IMR-90 (cell line): ENCODE data around the gene LCE1B. TPM values are rescaled to one million over a fixed set of nuclear protein-coding genes. Genes with fewer than 3 reads are reported as not detected.

Experiments
- ATAC-seq: fragments of 200-7000 bp; cut with Tn5 transposase; 2 replicates; pipeline ENCODE4 v1.9.1; 2020; ENCODE audit warnings: low read depth, mild to moderate bottlenecking, moderate library complexity
- BruUV-seq: library from RNA; stranded (reverse); fragments of 400-500 nt; replicated peaks from 2 replicates; lab custom pipeline; 2021; lab: Mats Ljungman, UMichigan
- CTCF ChIA-PET: fragments of 300-600 bp; formaldehyde crosslinking; extraction: SDS; loops from one replicate; lab custom pipeline; 2021; ENCODE audit warnings: antibody characterized with exemption; lab: Yijun Ruan, JAX
- POLR2A ChIA-PET: fragments of 300-600 bp; sonication (Branson Sonifier 250); formaldehyde crosslinking; loops from one replicate; lab custom pipeline; 2022; ENCODE audit warnings: antibody characterized with exemption; ENCODE audit not compliant: unreplicated experiment; lab: Charles Lee
- DNase-seq: peaks from one replicate; pipeline ENCODE4 v3.0.0; 2013
- H2AFZ ChIP-seq: replicated peaks from 2 replicates; pipeline ENCODE3; 2013; ENCODE audit warnings: low read length, mild to moderate bottlenecking; ENCODE audit not compliant: poor library complexity
- H2AK5ac ChIP-seq: 2 replicates; pipeline ENCODE4 v1.6.1; 2013; ENCODE audit warnings: low read depth, low read length, inconsistent platforms
- H2AK9ac ChIP-seq: replicated peaks from 2 replicates; pipeline ENCODE3; 2013; ENCODE audit warnings: mild to moderate bottlenecking, low read depth, low read length, moderate library complexity; ENCODE audit not compliant: poor library complexity
- H2BK120ac ChIP-seq: 2 replicates; pipeline ENCODE4 v1.6.1; 2013; ENCODE audit warnings: low read depth, low read length, inconsistent platforms
- H2BK15ac ChIP-seq: 3 replicates; pipeline ENCODE4 v1.6.1; 2013; ENCODE audit warnings: low read depth, low read length, inconsistent platforms
- H2BK20ac ChIP-seq: 2 replicates; pipeline ENCODE4 v1.6.1; 2013; ENCODE audit warnings: low read depth, mild to moderate bottlenecking, inconsistent platforms, low read length, moderate library complexity
- H2BK5ac ChIP-seq: 2 replicates; pipeline ENCODE4 v1.6.1; 2013; ENCODE audit warnings: mild to moderate bottlenecking, low read depth, low read length, inconsistent platforms; ENCODE audit not compliant: poor library complexity, severe bottlenecking
- H3K14ac ChIP-seq: replicated peaks from 2 replicates; pipeline ENCODE4 v1.6.1; 2013; ENCODE audit warnings: low read depth, low read length, inconsistent platforms
- H3K18ac ChIP-seq: 2 replicates; pipeline ENCODE4 v1.6.1; 2013; ENCODE audit warnings: low read depth, low read length, control low read depth
- H3K23ac ChIP-seq: 2 replicates; pipeline ENCODE4 v1.6.1; 2013; ENCODE audit warnings: low read depth, low read length, inconsistent platforms
- H3K27ac ChIP-seq: 2 replicates; pipeline ENCODE4 v1.5.1; 2013; ENCODE audit warnings: mild to moderate bottlenecking, control low read depth, low read length; ENCODE audit not compliant: insufficient read depth
- H3K27me3 ChIP-seq: 2 replicates; pipeline ENCODE4 v1.6.1; 2013; ENCODE audit warnings: low read length; ENCODE audit not compliant: control insufficient read depth, insufficient read depth
- H3K36me3 ChIP-seq: 2 replicates; pipeline ENCODE4 v1.6.1; 2013; ENCODE audit warnings: low read length, mixed read lengths; ENCODE audit not compliant: control insufficient read depth, insufficient read depth
- H3K4ac ChIP-seq: 2 replicates; pipeline ENCODE4 v1.6.1; 2013; ENCODE audit warnings: low read depth, low read length, inconsistent platforms
- H3K4me1 ChIP-seq: 2 replicates; pipeline ENCODE4 v1.6.1; 2013; ENCODE audit warnings: low read length, mixed read lengths; ENCODE audit not compliant: control insufficient read depth, insufficient read depth
- H3K4me2 ChIP-seq: 2 replicates; pipeline ENCODE4 v1.6.1; 2013; ENCODE audit warnings: low read depth, mild to moderate bottlenecking, control low read depth, low read length, moderate library complexity
- H3K4me3 ChIP-seq: 2 replicates; pipeline ENCODE4 v1.5.1; 2013; ENCODE audit warnings: low read depth, mild to moderate bottlenecking, control low read depth, low read length, moderate library complexity; ENCODE audit not compliant: insufficient read depth
- H3K56ac ChIP-seq: 2 replicates; pipeline ENCODE4 v1.6.1; 2013; ENCODE audit warnings: low read length, inconsistent platforms; ENCODE audit not compliant: insufficient read depth; ENCODE audit errors: extremely low read depth
- H3K79me1 ChIP-seq, 2 experiments: 2 replicates each; pipeline ENCODE4 v1.6.1; 2013; ENCODE audit warnings: low read length in 2 of 2, inconsistent platforms in 1 of 2, low read depth in 1 of 2
- H3K9ac ChIP-seq: 2 replicates; pipeline ENCODE4 v1.6.1; 2013; ENCODE audit warnings: low read depth, low read length, control low read depth
- H3K9me1 ChIP-seq: 2 replicates; pipeline ENCODE4 v1.6.1; 2013; ENCODE audit warnings: low read length, inconsistent platforms; ENCODE audit not compliant: insufficient read depth
- H3K9me3 ChIP-seq: 2 replicates; pipeline ENCODE4 v1.6.1; 2013; ENCODE audit warnings: low read length; ENCODE audit not compliant: control insufficient read depth, insufficient read depth
- H4K20me1 ChIP-seq: 2 replicates; pipeline ENCODE4 v1.6.1; 2013; ENCODE audit warnings: low read length, inconsistent platforms; ENCODE audit not compliant: insufficient read depth
- H4K5ac ChIP-seq: 2 replicates; pipeline ENCODE4 v1.6.1; 2013; ENCODE audit warnings: mild to moderate bottlenecking, low read depth, low read length, control low read depth
- H4K8ac ChIP-seq, 2 experiments: 2 replicates each; pipeline ENCODE4 v1.6.1; 2013; ENCODE audit warnings: low read depth in 2 of 2, low read length in 2 of 2, control low read depth in 1 of 2, inconsistent platforms in 1 of 2
- H4K91ac ChIP-seq: 2 replicates; pipeline ENCODE4 v1.6.1; 2013; ENCODE audit warnings: low read depth, low read length, inconsistent platforms; ENCODE audit not compliant: insufficient read depth
- BHLHE40 ChIP-seq: fragments of 150-350 bp; IDR thresholded peaks from 2 replicates; pipeline ENCODE4 v1.6.1; 2016; ENCODE audit warnings: mild to moderate bottlenecking, low read depth, low read length
- CEBPB ChIP-seq: IDR thresholded peaks from 2 replicates; pipeline ENCODE4 v1.6.1; 2012; ENCODE audit warnings: low read depth, low read length, improper control_type of control experiment
- CHD1 ChIP-seq: IDR thresholded peaks from 2 replicates; pipeline ENCODE4 v1.6.1; 2012; ENCODE audit warnings: low read depth, low read length, improper control_type of control experiment
- CTCF ChIP-seq: conservative IDR thresholded peaks from 2 replicates; pipeline ENCODE4 v1.5.1; 2012; ENCODE audit warnings: mild to moderate bottlenecking, low read depth, low read length, improper control_type of control experiment
- ELK1 ChIP-seq: fragments of 150-350 bp; IDR thresholded peaks from 2 replicates; pipeline ENCODE4 v1.6.1; 2016; ENCODE audit warnings: low read depth, mild to moderate bottlenecking, low read length, moderate library complexity, borderline replicate concordance
- FOS ChIP-seq: fragments of 150-350 bp; IDR thresholded peaks from 2 replicates; pipeline ENCODE4 v1.6.1; 2016; ENCODE audit warnings: low read depth, low read length
- MAFK ChIP-seq: IDR thresholded peaks from 2 replicates; pipeline ENCODE4 v1.6.1; 2012; ENCODE audit warnings: low read depth, low read length, improper control_type of control experiment
- MAZ ChIP-seq: IDR thresholded peaks from 2 replicates; pipeline ENCODE4 v1.6.1; 2012; ENCODE audit warnings: low read depth, mild to moderate bottlenecking, low read length, improper control_type of control experiment, moderate library complexity, borderline replicate concordance
- MXI1 ChIP-seq: IDR thresholded peaks from 2 replicates; pipeline ENCODE4 v1.6.1; 2012; ENCODE audit warnings: low read depth, mild to moderate bottlenecking, low read length, moderate library complexity, borderline replicate concordance
- RAD21 ChIP-seq: IDR thresholded peaks from 2 replicates; pipeline ENCODE4 v1.6.1; 2012; ENCODE audit warnings: low read length, improper control_type of control experiment
- RCOR1 ChIP-seq: IDR thresholded peaks from 2 replicates; pipeline ENCODE4 v1.6.1; 2012; ENCODE audit warnings: mild to moderate bottlenecking, low read length, improper control_type of control experiment; ENCODE audit not compliant: insufficient replicate concordance
- RFX5 ChIP-seq: IDR thresholded peaks from 2 replicates; pipeline ENCODE4 v1.8.0; 2012; ENCODE audit warnings: low read depth, mild to moderate bottlenecking, low read length, moderate library complexity
- SMC3 ChIP-seq: fragments of 150-350 bp; IDR thresholded peaks from 2 replicates; pipeline ENCODE4 v1.6.1; 2016; ENCODE audit warnings: low read depth, mild to moderate bottlenecking, antibody characterized with exemption, low read length, moderate library complexity
- WGBS, 2 experiments: methylation state at CpG; one replicate each; pipeline versions ENCODE4 v1.1.5 to v1.1.7; 2013; ENCODE audit warnings: missing lambda C conversion rate in 2 of 2; ENCODE audit not compliant: insufficient read length in 1 of 2; ENCODE audit errors: extremely low coverage in 2 of 2; 5-methylcytosine and 5-hydroxymethylcytosine counted together
- dilution Hi-C: fragments of 300-500 bp; cut with HindIII; formaldehyde crosslinking; loops from one replicate; pipeline ENCODE4 v1.14.3; 2018; ENCODE audit warnings: low sequenced_read_pairs; ENCODE audit not compliant: unreplicated experiment
- in situ Hi-C: fragments of 300-500 bp; cut with MboI; formaldehyde crosslinking; loops from 3 replicates; pipeline ENCODE4 v1.14.3; 2019; ENCODE audit warnings: low sequenced_read_pairs, inconsistent platforms, mixed read lengths
- intact Hi-C: fragments of 100-400 bp; cut with micrococcal nuclease; formaldehyde crosslinking; loops from 2 replicates; pipeline ENCODE4 v1.10.0; 2022
- polyA plus RNA-seq, 3 experiments: library from polyadenylated mRNA; depleted of rRNA; stranded (reverse); fragments of >200 nt; gene quantifications; 2 replicates each; pipeline ENCODE4 v1.2.3, GENCODE V29; 2012; ENCODE audit warnings: low replicate concordance in 1 of 3
- total RNA-seq: library from RNA; depleted of rRNA; stranded (reverse); fragments of >200 nt; gene quantifications from 2 replicates; pipeline ENCODE4 v1.2.3, GENCODE V29; 2012

The LCE1B gene
- total and polyA plus RNA-seq, 2 of the 4 experiments (the other 2 are of a cell fraction): not detected

- H3K23ac ChIP-seq: no peak within 1 kb of the TSS
- no peak within 1 kb of the TSS for H3K9ac ChIP-seq
- H4K8ac ChIP-seq: no peak within 1 kb of the TSS
- no peaks in the 10 kb centered on the region for H3K9me3 ChIP-seq
- no peak within 1 kb of the TSS for H4K5ac ChIP-seq
- intact Hi-C loops (no loop called here), in situ Hi-C loops (no loop called here), dilution Hi-C loops (no loop called here)
- no peak within 1 kb of the TSS for H3K4me3 ChIP-seq
- H3K36me3 ChIP-seq: no peaks in the 10 kb centered on the region
- no peak within 1 kb of the TSS for H4K91ac ChIP-seq
- ChIA-PET POLR2A (no interaction called here), CTCF (no interaction called here)
- H3K18ac ChIP-seq: no peak within 1 kb of the TSS
- H3K4ac ChIP-seq: no peak within 1 kb of the TSS
- no peak within 1 kb of the TSS for H2BK15ac ChIP-seq
- H3K4me1 ChIP-seq: no peaks in the 10 kb centered on the region
- H3K27ac ChIP-seq: no peak within 1 kb of the TSS
- H2AFZ ChIP-seq: no peak within 1 kb of the TSS
- no peaks in the 10 kb centered on the region for H3K27me3 ChIP-seq
- H4K20me1 ChIP-seq: no peaks in the 10 kb centered on the region
- TF ChIP-seq CTCF (no peak), RAD21 (no peak), MXI1 (no peak), ELK1 (no peak), BHLHE40 (no peak), MAZ (no peak), CHD1 (no peak), SMC3 (no peak), RCOR1 (no peak), MAFK (no peak), RFX5 (no peak), CEBPB (no peak), FOS (no peak)
- H3K4me2 ChIP-seq: no peak within 1 kb of the TSS
- H2BK5ac ChIP-seq: no peak within 1 kb of the TSS
- no peak within 1 kb of the TSS for H2BK20ac ChIP-seq
- no peaks in the 10 kb centered on the region for H3K79me1 ChIP-seq
- ATAC-seq (no peak), DNase-seq (no peak)
- BruUV-seq: no TSS peak
- no peak within 1 kb of the TSS for H2AK9ac ChIP-seq
- WGBS, 2 experiments: 50% methylated on average over 2 of the region's 6 CpGs; no CpG with 5 or more reads in 1 of the 2 experiments
- no peak within 1 kb of the TSS for H2AK5ac ChIP-seq
- no peak within 1 kb of the TSS for H2BK120ac ChIP-seq
- no peak within 1 kb of the TSS for H3K56ac ChIP-seq
- no peaks in the 10 kb centered on the region for H3K9me1 ChIP-seq
- H3K14ac ChIP-seq: no peak within 1 kb of the TSS
Observed at GRCh38 chr1:152774875-152775274, 36.9 kb upstream of the LCE1B start, which contains the start of gene LCE1F. TSS of gene LCE1F (plus strand) at chr1:152775140. CDS start at chr1:152776372, 1,232 bp downstream.
